ENCODE data around the gene GALNT14. TPM values are rescaled to one million over a fixed set of nuclear protein-coding genes. Genes with fewer than 3 reads are reported as not detected.

The GALNT14 gene
- total RNA-seq, 1 experiment from 2014 or later, result 2.7 TPM

DNA sequence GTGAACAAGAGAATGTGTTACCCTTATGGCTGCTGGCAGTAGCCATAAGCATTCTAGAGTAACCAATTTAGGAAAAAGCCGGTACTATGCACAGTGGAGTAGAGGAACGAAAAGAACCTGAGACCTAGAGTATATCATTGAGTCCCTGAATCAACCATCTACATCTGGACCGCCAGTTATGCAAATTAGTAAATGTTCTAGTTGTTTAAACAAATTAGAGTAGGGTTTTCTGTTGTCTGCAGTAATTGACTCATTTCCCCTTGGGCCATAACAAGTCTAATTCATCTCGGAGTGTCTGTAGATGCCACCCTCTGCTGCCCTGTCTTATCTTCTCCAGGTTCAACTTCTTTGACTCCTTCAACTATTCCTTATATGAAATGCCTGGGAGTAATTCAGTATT is 270.9 kb downstream of the GALNT14 start:
- H2BK20ac ChIP-seq (ENCODE audit: low read depth, low read length, poor library complexity, severe bottlenecking), result no peak overlapping the region
- peaks cover 16 to 18% of the 10 kb centered on the region in 2 experiments for H3K4me1 Mint-ChIP-seq
- H4K20me1 ChIP-seq (ENCODE audit: control insufficient read depth, insufficient read depth, insufficient read length), result no peaks in the 10 kb centered on the region
- H3K9me3 ChIP-seq (ENCODE audit: control insufficient read depth, low read depth, low read length), result no peaks in the 10 kb centered on the region
- H2BK15ac ChIP-seq (ENCODE audit: low read depth, low read length), result no peak overlapping the region
- no peak overlapping the region for H3K4me3 Mint-ChIP-seq
- TF ChIP-seq, protein P1, sequence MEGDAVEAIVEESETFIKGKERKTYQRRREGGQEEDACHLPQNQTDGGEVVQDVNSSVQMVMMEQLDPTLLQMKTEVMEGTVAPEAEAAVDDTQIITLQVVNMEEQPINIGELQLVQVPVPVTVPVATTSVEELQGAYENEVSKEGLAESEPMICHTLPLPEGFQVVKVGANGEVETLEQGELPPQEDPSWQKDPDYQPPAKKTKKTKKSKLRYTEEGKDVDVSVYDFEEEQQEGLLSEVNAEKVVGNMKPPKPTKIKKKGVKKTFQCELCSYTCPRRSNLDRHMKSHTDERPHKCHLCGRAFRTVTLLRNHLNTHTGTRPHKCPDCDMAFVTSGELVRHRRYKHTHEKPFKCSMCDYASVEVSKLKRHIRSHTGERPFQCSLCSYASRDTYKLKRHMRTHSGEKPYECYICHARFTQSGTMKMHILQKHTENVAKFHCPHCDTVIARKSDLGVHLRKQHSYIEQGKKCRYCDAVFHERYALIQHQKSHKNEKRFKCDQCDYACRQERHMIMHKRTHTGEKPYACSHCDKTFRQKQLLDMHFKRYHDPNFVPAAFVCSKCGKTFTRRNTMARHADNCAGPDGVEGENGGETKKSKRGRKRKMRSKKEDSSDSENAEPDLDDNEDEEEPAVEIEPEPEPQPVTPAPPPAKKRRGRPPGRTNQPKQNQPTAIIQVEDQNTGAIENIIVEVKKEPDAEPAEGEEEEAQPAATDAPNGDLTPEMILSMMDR (conservative IDR thresholded peaks at IDR 0.05), result no peak
- H3K9ac ChIP-seq (ENCODE audit: extremely low read depth, insufficient read length, low read length), result no peak overlapping the region
- no peak overlapping the region for H2BK5ac ChIP-seq (ENCODE audit: insufficient read length, low read length)
- H3K27me3 ChIP-seq (ENCODE audit: insufficient read depth, low read length), result no peaks in the 10 kb centered on the region
- no peak overlapping the region for H3K27ac Mint-ChIP-seq
- H3K56ac ChIP-seq (ENCODE audit: insufficient read length, low read depth, low read length), result no peak overlapping the region
- H3K4me1 ChIP-seq (ENCODE audit: insufficient read depth, low read length), result no peaks in the 10 kb centered on the region
- H2BK12ac ChIP-seq (ENCODE audit: insufficient read length, low read depth, low read length), result no peak overlapping the region
- no peaks in the 10 kb centered on the region for H3K9me3 Mint-ChIP-seq
- H3K79me1 ChIP-seq (ENCODE audit: insufficient read depth, low read depth, low read length, poor library complexity, severe bottlenecking), result no peaks in the 10 kb centered on the region
- no peak overlapping the region for H3K4ac ChIP-seq (ENCODE audit: low read depth, low read length)
- H2AK5ac ChIP-seq (ENCODE audit: insufficient read length, low read length), result no peak overlapping the region
- no CpG with 5 or more reads among the region's 4 CpGs for WGBS (ENCODE audit: extremely low coverage, insufficient read length, low lambda C conversion rate)
- DNase-seq, result no peak
- no peaks in the 10 kb centered on the region; the same call in 1 of the 2 replicates for H3K27me3 Mint-ChIP-seq (ENCODE audit: low read depth)
- no peaks in the 10 kb centered on the region for H3K23me2 ChIP-seq (ENCODE audit: insufficient read length, low read depth, low read length, poor library complexity, severe bottlenecking)
- H3T11ph ChIP-seq (ENCODE audit: low read length), result no peak overlapping the region
- no peak overlapping the region for H3K4me2 ChIP-seq (ENCODE audit: insufficient read depth, insufficient read length, low read length)
- H4K8ac ChIP-seq (replicated peaks; ENCODE audit: insufficient read length, low read depth, low read length), result no peak overlapping the region
- no peak overlapping the region for H4K5ac ChIP-seq (ENCODE audit: insufficient read length, low read depth, low read length)
- H3K23ac ChIP-seq (ENCODE audit: insufficient read length, low read depth, low read length), result no peak overlapping the region
- no peak overlapping the region for H2AFZ ChIP-seq (ENCODE audit: low read length)
- no peaks in the 10 kb centered on the region for H3K79me2 ChIP-seq (ENCODE audit: insufficient read depth, low read length)
- no peak overlapping the region for H3K18ac ChIP-seq (ENCODE audit: insufficient read length, low read depth, low read length)
- H3K36me3 Mint-ChIP-seq (ENCODE audit: insufficient read depth in 1 of 3, low read depth in 3 of 3), result no peaks in the 10 kb centered on the region
- H2BK120ac ChIP-seq (ENCODE audit: low read depth, low read length, poor library complexity, severe bottlenecking), result no peak overlapping the region
- no peak overlapping the region for H3K14ac ChIP-seq (ENCODE audit: insufficient read depth, low read length)
- H3K27ac ChIP-seq (ENCODE audit: insufficient read length, low read depth, low read length), result no peak overlapping the region
- H4K91ac ChIP-seq (ENCODE audit: insufficient read length, low read depth, low read length), result no peak overlapping the region

Measured in H9 (cell line).